Measurements from ENCODE around the gene AMTN.
"Not testable (repeated sequence)": the region's sequence is repeated elsewhere in the genome, so short reads cannot be mapped to it uniquely, and the experiment has no call there.

- not testable (repeated sequence) for TF ChIP-seq CTCF, POLR2A, EP300 (IDR thresholded peaks at IDR 0.05)
These were observed 16.5 kb downstream of the AMTN start for GRCh38 chr4:70534886-70535285.

Data from tibial nerve (tissue), 4 donors.